IMR-90 (cell line): Measurements from ENCODE around the gene KIAA0319L. TPM values are rescaled to one million over a fixed set of nuclear protein-coding genes. Genes with fewer than 3 reads are reported as not detected.
A peak's percentile ranks its signal among the peaks of the same experiment; 100 is the strongest.
"Not testable (repeated sequence)": the region's sequence is repeated elsewhere in the genome, so short reads cannot be mapped to it uniquely, and the experiment has no call there.

Experiments used
- ATAC-seq: fragments of 200-7000 bp; cut with Tn5 transposase; 2 replicates; pipeline ENCODE4 v1.9.1; 2020; ENCODE audit warnings: low read depth, mild to moderate bottlenecking, moderate library complexity
- BruUV-seq: library from RNA; stranded (reverse); fragments of 400-500 nt; replicated peaks from 2 replicates; lab custom pipeline; 2021; lab: Mats Ljungman, UMichigan
- CTCF ChIA-PET: fragments of 300-600 bp; formaldehyde crosslinking; extraction: SDS; loops from one replicate; lab custom pipeline; 2021; ENCODE audit warnings: antibody characterized with exemption; lab: Yijun Ruan, JAX
- POLR2A ChIA-PET: fragments of 300-600 bp; sonication (Branson Sonifier 250); formaldehyde crosslinking; loops from one replicate; lab custom pipeline; 2022; ENCODE audit warnings: antibody characterized with exemption; ENCODE audit not compliant: unreplicated experiment; lab: Charles Lee
- DNase-seq: peaks from one replicate; pipeline ENCODE4 v3.0.0; 2013
- H2AFZ ChIP-seq: replicated peaks from 2 replicates; pipeline ENCODE3; 2013; ENCODE audit warnings: low read length, mild to moderate bottlenecking; ENCODE audit not compliant: poor library complexity
- H2AK5ac ChIP-seq: 2 replicates; pipeline ENCODE4 v1.6.1; 2013; ENCODE audit warnings: low read depth, low read length, inconsistent platforms
- H2AK9ac ChIP-seq: replicated peaks from 2 replicates; pipeline ENCODE3; 2013; ENCODE audit warnings: mild to moderate bottlenecking, low read depth, low read length, moderate library complexity; ENCODE audit not compliant: poor library complexity
- H2BK120ac ChIP-seq: 2 replicates; pipeline ENCODE4 v1.6.1; 2013; ENCODE audit warnings: low read depth, low read length, inconsistent platforms
- H2BK15ac ChIP-seq: 3 replicates; pipeline ENCODE4 v1.6.1; 2013; ENCODE audit warnings: low read depth, low read length, inconsistent platforms
- H2BK20ac ChIP-seq: 2 replicates; pipeline ENCODE4 v1.6.1; 2013; ENCODE audit warnings: low read depth, mild to moderate bottlenecking, inconsistent platforms, low read length, moderate library complexity
- H2BK5ac ChIP-seq: 2 replicates; pipeline ENCODE4 v1.6.1; 2013; ENCODE audit warnings: mild to moderate bottlenecking, low read depth, low read length, inconsistent platforms; ENCODE audit not compliant: poor library complexity, severe bottlenecking
- H3K14ac ChIP-seq: replicated peaks from 2 replicates; pipeline ENCODE4 v1.6.1; 2013; ENCODE audit warnings: low read depth, low read length, inconsistent platforms
- H3K18ac ChIP-seq: 2 replicates; pipeline ENCODE4 v1.6.1; 2013; ENCODE audit warnings: low read depth, low read length, control low read depth
- H3K23ac ChIP-seq: 2 replicates; pipeline ENCODE4 v1.6.1; 2013; ENCODE audit warnings: low read depth, low read length, inconsistent platforms
- H3K27ac ChIP-seq: 2 replicates; pipeline ENCODE4 v1.5.1; 2013; ENCODE audit warnings: mild to moderate bottlenecking, control low read depth, low read length; ENCODE audit not compliant: insufficient read depth
- H3K27me3 ChIP-seq: 2 replicates; pipeline ENCODE4 v1.6.1; 2013; ENCODE audit warnings: low read length; ENCODE audit not compliant: control insufficient read depth, insufficient read depth
- H3K36me3 ChIP-seq: 2 replicates; pipeline ENCODE4 v1.6.1; 2013; ENCODE audit warnings: low read length, mixed read lengths; ENCODE audit not compliant: control insufficient read depth, insufficient read depth
- H3K4ac ChIP-seq: 2 replicates; pipeline ENCODE4 v1.6.1; 2013; ENCODE audit warnings: low read depth, low read length, inconsistent platforms
- H3K4me1 ChIP-seq: 2 replicates; pipeline ENCODE4 v1.6.1; 2013; ENCODE audit warnings: low read length, mixed read lengths; ENCODE audit not compliant: control insufficient read depth, insufficient read depth
- H3K4me2 ChIP-seq: 2 replicates; pipeline ENCODE4 v1.6.1; 2013; ENCODE audit warnings: low read depth, mild to moderate bottlenecking, control low read depth, low read length, moderate library complexity
- H3K4me3 ChIP-seq: 2 replicates; pipeline ENCODE4 v1.5.1; 2013; ENCODE audit warnings: low read depth, mild to moderate bottlenecking, control low read depth, low read length, moderate library complexity; ENCODE audit not compliant: insufficient read depth
- H3K56ac ChIP-seq: 2 replicates; pipeline ENCODE4 v1.6.1; 2013; ENCODE audit warnings: low read length, inconsistent platforms; ENCODE audit not compliant: insufficient read depth; ENCODE audit errors: extremely low read depth
- H3K79me1 ChIP-seq, 2 experiments: 2 replicates each; pipeline ENCODE4 v1.6.1; 2013; ENCODE audit warnings: low read length in 2 of 2, inconsistent platforms in 1 of 2, low read depth in 1 of 2
- H3K9ac ChIP-seq: 2 replicates; pipeline ENCODE4 v1.6.1; 2013; ENCODE audit warnings: low read depth, low read length, control low read depth
- H3K9me1 ChIP-seq: 2 replicates; pipeline ENCODE4 v1.6.1; 2013; ENCODE audit warnings: low read length, inconsistent platforms; ENCODE audit not compliant: insufficient read depth
- H3K9me3 ChIP-seq: 2 replicates; pipeline ENCODE4 v1.6.1; 2013; ENCODE audit warnings: low read length; ENCODE audit not compliant: control insufficient read depth, insufficient read depth
- H4K20me1 ChIP-seq: 2 replicates; pipeline ENCODE4 v1.6.1; 2013; ENCODE audit warnings: low read length, inconsistent platforms; ENCODE audit not compliant: insufficient read depth
- H4K5ac ChIP-seq: 2 replicates; pipeline ENCODE4 v1.6.1; 2013; ENCODE audit warnings: mild to moderate bottlenecking, low read depth, low read length, control low read depth
- H4K8ac ChIP-seq, 2 experiments: 2 replicates each; pipeline ENCODE4 v1.6.1; 2013; ENCODE audit warnings: low read depth in 2 of 2, low read length in 2 of 2, control low read depth in 1 of 2, inconsistent platforms in 1 of 2
- H4K91ac ChIP-seq: 2 replicates; pipeline ENCODE4 v1.6.1; 2013; ENCODE audit warnings: low read depth, low read length, inconsistent platforms; ENCODE audit not compliant: insufficient read depth
- WGBS, 2 experiments: methylation state at CpG; one replicate each; pipeline versions ENCODE4 v1.1.5 to v1.1.7; 2013; ENCODE audit warnings: missing lambda C conversion rate in 2 of 2; ENCODE audit not compliant: insufficient read length in 1 of 2; ENCODE audit errors: extremely low coverage in 2 of 2; 5-methylcytosine and 5-hydroxymethylcytosine counted together
- dilution Hi-C: fragments of 300-500 bp; cut with HindIII; formaldehyde crosslinking; loops from one replicate; pipeline ENCODE4 v1.14.3; 2018; ENCODE audit warnings: low sequenced_read_pairs; ENCODE audit not compliant: unreplicated experiment
- in situ Hi-C: fragments of 300-500 bp; cut with MboI; formaldehyde crosslinking; loops from 3 replicates; pipeline ENCODE4 v1.14.3; 2019; ENCODE audit warnings: low sequenced_read_pairs, inconsistent platforms, mixed read lengths
- intact Hi-C: fragments of 100-400 bp; cut with micrococcal nuclease; formaldehyde crosslinking; loops from 2 replicates; pipeline ENCODE4 v1.10.0; 2022
- polyA plus RNA-seq, 3 experiments: library from polyadenylated mRNA; depleted of rRNA; stranded (reverse); fragments of >200 nt; gene quantifications; 2 replicates each; pipeline ENCODE4 v1.2.3, GENCODE V29; 2012; ENCODE audit warnings: low replicate concordance in 1 of 3
- total RNA-seq: library from RNA; depleted of rRNA; stranded (reverse); fragments of >200 nt; gene quantifications from 2 replicates; pipeline ENCODE4 v1.2.3, GENCODE V29; 2012

Gene KIAA0319L
- total and polyA plus RNA-seq, 2 of the 4 experiments (the other 2 are of a cell fraction), result 38.0 to 49.8 TPM

- H3K56ac ChIP-seq, H2BK120ac ChIP-seq, in situ Hi-C loops, H2BK15ac ChIP-seq, H3K9me3 ChIP-seq, H3K79me1 ChIP-seq, H4K20me1 ChIP-seq, H3K14ac ChIP-seq, intact Hi-C loops, CTCF ChIA-PET, H3K9ac ChIP-seq, H3K4me2 ChIP-seq, H4K91ac ChIP-seq, H2BK20ac ChIP-seq, H2AK5ac ChIP-seq, H3K4me1 ChIP-seq, H2BK5ac ChIP-seq, BruUV-seq, ATAC-seq, POLR2A ChIA-PET, H4K8ac ChIP-seq, H3K4me3 ChIP-seq, H3K18ac ChIP-seq, dilution Hi-C loops, H4K5ac ChIP-seq, H3K23ac ChIP-seq, H2AK9ac ChIP-seq, H3K9me1 ChIP-seq, H3K4ac ChIP-seq, H3K27ac ChIP-seq, H3K36me3 ChIP-seq, DNase-seq: not testable (repeated sequence)
- 21% methylated on average over 5 of the region's 37 CpGs; no CpG with 5 or more reads in 1 of the 2 experiments for WGBS, 2 experiments
- H3K27me3 ChIP-seq, result peaks cover 51% of the 10 kb centered on the region
- peak overlapping the region; percentile 16 for H2AFZ ChIP-seq
These were observed 19.5 kb upstream of the KIAA0319L start for GRCh38 chr1:35576766-35577070.
